ENCODE data around the gene SLC37A4. TPM values are rescaled to one million over a fixed set of nuclear protein-coding genes. Genes with fewer than 3 reads are reported as not detected.

Gene SLC37A4
- total RNA-seq, 1 donor from 2014 or later = 21.9 TPM

GRCh38 chr11:119051440-119052162 lies 20.9 kb upstream of the SLC37A4 start:
- TF ChIP-seq CTCF (IDR thresholded peaks at IDR 0.05; ENCODE audit: unreplicated experiment) = no peak
- Mint-ChIP-seq H3K27ac (ENCODE audit: unreplicated experiment) (no peak overlapping the region), H3K4me1 (ENCODE audit: unreplicated experiment) (peaks cover 8% of the 10 kb centered on the region), H3K27me3 (ENCODE audit: unreplicated experiment) (peaks cover 12% of the 10 kb centered on the region), H3K9me3 (ENCODE audit: unreplicated experiment) (no peaks in the 10 kb centered on the region), H3K4me3 (ENCODE audit: unreplicated experiment) (no peak overlapping the region), H3K36me3 (ENCODE audit: low read depth, unreplicated experiment) (peaks cover 70% of the 10 kb centered on the region)
- DNase-seq (ENCODE audit: low spot score) = no peak

- no peak for DNase-seq (ENCODE audit: low spot score)
These were observed 18.4 kb upstream of the SLC37A4 start for GRCh38 chr11:119049081-119049480.

DNA sequence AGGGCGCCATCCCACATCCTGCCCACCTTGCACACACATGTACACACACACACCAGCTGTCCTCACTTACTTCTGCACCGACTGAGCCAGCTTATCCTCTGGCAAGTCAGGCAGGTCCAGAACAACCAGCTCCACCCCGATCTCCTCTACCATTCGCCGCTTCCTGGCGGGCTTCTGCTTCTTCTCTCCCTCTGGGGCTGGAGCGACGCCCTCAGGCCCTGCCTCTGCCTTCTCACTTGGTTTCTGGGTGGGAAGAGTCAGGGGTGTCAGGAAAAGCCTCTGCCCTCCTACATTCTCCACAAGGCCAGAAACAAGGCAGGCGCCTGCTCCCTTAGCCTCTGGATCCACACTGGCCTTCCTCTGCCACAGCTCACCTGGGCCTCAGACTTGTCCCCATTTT lies 18.0 kb upstream of the SLC37A4 start:
- Mint-ChIP-seq H3K36me3 (ENCODE audit: low read depth, unreplicated experiment) (peaks cover 71% of the 10 kb centered on the region), H3K4me3 (ENCODE audit: unreplicated experiment) (peak overlapping the region; percentile 48), H3K27me3 (ENCODE audit: unreplicated experiment) (peaks cover 8% of the 10 kb centered on the region), H3K27ac (ENCODE audit: unreplicated experiment) (no peak overlapping the region), H3K9me3 (ENCODE audit: unreplicated experiment) (no peaks in the 10 kb centered on the region), H3K4me1 (ENCODE audit: unreplicated experiment) (no peaks in the 10 kb centered on the region)
- no peak for TF ChIP-seq CTCF (IDR thresholded peaks at IDR 0.05; ENCODE audit: unreplicated experiment)
- DNase-seq (ENCODE audit: low spot score) = no peak

More at GRCh38 chr11:119049081-119049480, 18.4 kb upstream of the SLC37A4 start:
- Mint-ChIP-seq H3K36me3 (ENCODE audit: low read depth, unreplicated experiment) (peaks cover 73% of the 10 kb centered on the region), H3K4me3 (ENCODE audit: unreplicated experiment) (peak overlapping the region; percentile 48), H3K27me3 (ENCODE audit: unreplicated experiment) (peaks cover 8% of the 10 kb centered on the region), H3K9me3 (ENCODE audit: unreplicated experiment) (no peaks in the 10 kb centered on the region), H3K4me1 (ENCODE audit: unreplicated experiment) (no peaks in the 10 kb centered on the region), H3K27ac (ENCODE audit: unreplicated experiment) (no peak overlapping the region)
- no peak for TF ChIP-seq CTCF (IDR thresholded peaks at IDR 0.05; ENCODE audit: unreplicated experiment)

GRCh38 chr11:119047205-119047604 lies 16.5 kb upstream of the SLC37A4 start:
- no peak for TF ChIP-seq CTCF (IDR thresholded peaks at IDR 0.05; ENCODE audit: unreplicated experiment)
- Mint-ChIP-seq H3K27me3 (ENCODE audit: unreplicated experiment) (peaks cover 8% of the 10 kb centered on the region), H3K4me1 (ENCODE audit: unreplicated experiment) (no peaks in the 10 kb centered on the region), H3K27ac (ENCODE audit: unreplicated experiment) (no peak overlapping the region), H3K4me3 (ENCODE audit: unreplicated experiment) (peak overlapping the region; percentile 34), H3K9me3 (ENCODE audit: unreplicated experiment) (no peaks in the 10 kb centered on the region), H3K36me3 (ENCODE audit: low read depth, unreplicated experiment) (peaks cover 57% of the 10 kb centered on the region)
- no peak for DNase-seq (ENCODE audit: low spot score)

DNA sequence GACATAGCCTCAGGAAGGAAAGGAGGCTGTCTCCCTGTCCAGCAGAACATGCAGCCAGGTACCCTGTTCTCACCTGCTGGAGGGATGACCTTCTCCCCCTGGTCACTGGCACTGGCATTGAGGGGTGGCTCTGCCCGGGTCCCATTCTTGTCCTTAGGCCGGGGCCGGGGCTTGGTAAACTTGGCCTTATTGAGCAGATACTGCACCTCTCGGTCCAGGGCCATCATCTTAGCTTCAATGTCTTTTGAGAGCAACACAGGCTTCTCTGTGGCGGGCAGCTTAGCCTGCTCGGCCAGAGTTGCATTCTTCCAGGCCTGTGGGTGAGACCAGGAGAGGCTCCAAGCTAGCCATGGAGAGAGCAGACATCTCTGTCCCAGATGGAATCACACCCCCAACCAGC lies 15.8 kb upstream of the SLC37A4 start:
- Mint-ChIP-seq H3K4me1 (ENCODE audit: unreplicated experiment) (no peaks in the 10 kb centered on the region), H3K36me3 (ENCODE audit: low read depth, unreplicated experiment) (peaks cover 51% of the 10 kb centered on the region), H3K9me3 (ENCODE audit: unreplicated experiment) (no peaks in the 10 kb centered on the region), H3K27ac (ENCODE audit: unreplicated experiment) (no peak overlapping the region), H3K4me3 (ENCODE audit: unreplicated experiment) (no peak overlapping the region), H3K27me3 (ENCODE audit: unreplicated experiment) (peaks cover 8% of the 10 kb centered on the region)
- no peak for DNase-seq (ENCODE audit: low spot score)
- TF ChIP-seq CTCF (IDR thresholded peaks at IDR 0.05; ENCODE audit: unreplicated experiment) = no peak
